Esophagus muscularis mucosa (tissue), 4 donors: ENCODE data around the gene WDSUB1. TPM values are rescaled to one million over a fixed set of nuclear protein-coding genes. Genes with fewer than 3 reads are reported as not detected.

Source experiments
- DNase-seq: peaks from one replicate; pipeline ENCODE4 v3.0.0-alpha.2; 2017; ENCODE audit errors: extremely low spot score
- H3K27ac ChIP-seq, 4 donors: fragments of 200-600 bp; sonication (generic); replicated peaks in 1 of 4; 1 replicate in 3 of 4; 2 replicates in 1 of 4; pipeline ENCODE4 v1.5.1; 2016 to 2019; ENCODE audit warnings: mild to moderate bottlenecking in 1 of 4
- H3K27me3 ChIP-seq, 4 donors: fragments of 200-600 bp; sonication (generic); one replicate each; pipeline versions ENCODE4 v1.5.1 to v1.6.0; 2016 to 2019
- H3K36me3 ChIP-seq, 4 donors: fragments of 200-600 bp; sonication (generic); one replicate each; pipeline ENCODE4 v1.5.1; 2016 to 2019
- H3K4me1 ChIP-seq, 4 donors: fragments of 200-600 bp; sonication (generic); one replicate each; pipeline ENCODE4 v1.5.1; 2016 to 2019
- H3K4me3 ChIP-seq, 4 donors: fragments of 200-600 bp; sonication (generic); 1 replicate in 2 of 4; 2 replicates in 2 of 4; pipeline ENCODE4 v1.5.1; 2016 to 2019; ENCODE audit warnings: mild to moderate bottlenecking in 4 of 4, moderate library complexity in 1 of 4
- H3K9me3 ChIP-seq, 4 donors: fragments of 200-600 bp; sonication (generic); 1 replicate in 3 of 4; 2 replicates in 1 of 4; pipeline ENCODE4 v1.5.1; 2016 to 2019
- CTCF ChIP-seq, 3 experiments: fragments of 200-600 bp in 2 of 3; fragments of 450-650 bp in 1 of 3; sonication (generic) in 2 of 3; IDR thresholded peaks; one replicate each; pipeline ENCODE4 v1.5.1; 2017 to 2019; ENCODE audit warnings: antibody characterized with exemption in 3 of 3, mild to moderate bottlenecking in 2 of 3, moderate library complexity in 1 of 3
- EP300 ChIP-seq: sonication (generic); formaldehyde crosslinking; IDR thresholded peaks from one replicate; pipeline ENCODE4 v1.6.1; 2017; ENCODE audit warnings: antibody characterized with exemption
- POLR2A ChIP-seq: fragments of 450-650 bp; IDR thresholded peaks from one replicate; pipeline ENCODE4 v1.6.1; 2017; ENCODE audit warnings: antibody characterized with exemption, moderate library complexity, mild to moderate bottlenecking, low read depth
- POLR2AphosphoS5 ChIP-seq, 2 donors: sonication (generic); formaldehyde crosslinking; IDR thresholded peaks; one replicate each; pipeline ENCODE4 v1.6.1; 2017; ENCODE audit warnings: antibody characterized with exemption in 2 of 2
- WGBS: methylation state at CpG from one replicate; pipeline ENCODE4 v1.1.5; 2018; 5-methylcytosine and 5-hydroxymethylcytosine counted together
- intact Hi-C: fragments of 100-400 bp; cut with DNase I; formaldehyde crosslinking; loops from one replicate; pipeline ENCODE4 v1.15.1; 2023
- total RNA-seq, 4 donors: library from RNA; depleted of rRNA; stranded (reverse); fragments of >200 nt; gene quantifications; one replicate each; pipeline versions ENCODE4 v1.1.0 to v1.2.1, GENCODE V29; 2016

Gene WDSUB1
- total RNA-seq, 4 donors from 2014 or later: 3.5 to 7.9 (median 4.4) TPM

GRCh38 chr2:159230145-159230877 lies 56.2 kb downstream of the WDSUB1 start:
- intact Hi-C loops: no loop called here
- H3K9me3 ChIP-seq: no peaks in the 10 kb centered on the region
- peak; percentile 91 for DNase-seq
- peaks cover 25 to 74% (median 52%) of the 10 kb centered on the region in 4 donors for H3K36me3 ChIP-seq
- peaks cover 14 to 24% (median 17%) of the 10 kb centered on the region in 4 donors for H3K4me1 ChIP-seq
- H3K4me3 ChIP-seq: no peak overlapping the region
- no peak overlapping the region for H3K27ac ChIP-seq
- TF ChIP-seq POLR2AphosphoS5 (IDR thresholded peaks at IDR 0.05) (no peak), POLR2A (no peak), CTCF (IDR thresholded peaks at IDR 0.05) (no peak), EP300 (no peak)
- no peaks in the 10 kb centered on the region for H3K27me3 ChIP-seq
- 98% methylated on average over 13 of the region's 19 CpGs for WGBS

- TF ChIP-seq CTCF (IDR thresholded peaks at IDR 0.05) (no peak), EP300 (no peak), POLR2AphosphoS5 (IDR thresholded peaks at IDR 0.05) (no peak), POLR2A (no peak)
- intact Hi-C loops: no loop called here
- Histone ChIP-seq H3K4me3 (no peak overlapping the region), H3K4me1 (peaks cover 14 to 30% (median 19%) of the 10 kb centered on the region in 4 donors), H3K27me3 (no peaks in the 10 kb centered on the region), H3K9me3 (no peaks in the 10 kb centered on the region), H3K27ac (no peak overlapping the region), H3K36me3 (peaks cover 24 to 74% (median 49%) of the 10 kb centered on the region in 4 donors)
- no peak for DNase-seq
- WGBS: 96% methylated on average over 15 of the region's 15 CpGs
Observed at GRCh38 chr2:159229476-159230144, 56.9 kb downstream of the WDSUB1 start.

GRCh38 chr2:159228081-159228581 lies 58.4 kb downstream of the WDSUB1 start:
- peaks cover 20 to 76% (median 59%) of the 10 kb centered on the region in 4 donors for H3K36me3 ChIP-seq

GRCh38 chr2:159227467-159227866 lies 59.0 kb downstream of the WDSUB1 start:
- peak; percentile 62 for DNase-seq
- TF ChIP-seq CTCF (IDR thresholded peaks at IDR 0.05) (no peak), POLR2AphosphoS5 (IDR thresholded peaks at IDR 0.05) (no peak), POLR2A (no peak), EP300 (no peak)
- no peaks in the 10 kb centered on the region for H3K27me3 ChIP-seq
- 73% methylated on average over 3 of the region's 3 CpGs for WGBS
- H3K4me1 ChIP-seq: peaks cover 3 to 26% (median 9%) of the 10 kb centered on the region in 4 donors
- no peaks in the 10 kb centered on the region for H3K9me3 ChIP-seq
- peaks cover 20 to 82% (median 66%) of the 10 kb centered on the region in 4 donors for H3K36me3 ChIP-seq
- H3K4me3 ChIP-seq: no peak overlapping the region
- no peak overlapping the region for H3K27ac ChIP-seq
- intact Hi-C loops: no loop called here

More at GRCh38 chr2:159228081-159228581, 58.4 kb downstream of the WDSUB1 start:
- WGBS: 90% methylated on average over 14 of the region's 14 CpGs
- Histone ChIP-seq H3K4me1 (peaks cover 10 to 32% (median 16%) of the 10 kb centered on the region in 4 donors), H3K9me3 (no peaks in the 10 kb centered on the region), H3K4me3 (no peak overlapping the region), H3K27me3 (no peaks in the 10 kb centered on the region), H3K27ac (no peak overlapping the region)
- intact Hi-C loops: no loop called here
- peak; percentile 82 for DNase-seq
- TF ChIP-seq CTCF (IDR thresholded peaks at IDR 0.05) (no peak), POLR2A (no peak), EP300 (no peak), POLR2AphosphoS5 (IDR thresholded peaks at IDR 0.05) (no peak)
